ENCODE results near the gene ARAP3.

- TF ChIP-seq CTCF (IDR thresholded peaks at IDR 0.05 in 2 of 3, conservative IDR thresholded peaks at IDR 0.05 in 1 of 3; ENCODE audit: borderline replicate concordance in 1 of 3, insufficient read depth in 1 of 3, low read depth in 2 of 3, low read length in 2 of 3) (no peak), EZH2phosphoT487 (IDR thresholded peaks at IDR 0.05; ENCODE audit: borderline replicate concordance) (no peak), MAX (IDR thresholded peaks at IDR 0.05) (no peak), EZH2 (IDR thresholded peaks at IDR 0.05) (no peak)
These were observed 73.5 kb downstream of the ARAP3 start for GRCh38 chr5:141608557-141608956.
